GM23248 (cell line): ENCODE data around the gene ADPRM. TPM values are rescaled to one million over a fixed set of nuclear protein-coding genes. Genes with fewer than 3 reads are reported as not detected.

Experiments
- DNase-seq: peaks from one replicate; pipeline ENCODE4 v3.0.0-alpha.2; 2015
- H2AFZ ChIP-seq: fragments of 200-600 bp; sonication (generic); 2 replicates; pipeline ENCODE4 v1.6.1; 2016; ENCODE audit warnings: antibody characterized with exemption
- H3F3A ChIP-seq: fragments of 200-600 bp; sonication (generic); 2 replicates; pipeline ENCODE4 v1.6.1; 2016; ENCODE audit warnings: mild to moderate bottlenecking, antibody characterized with exemption, mixed run types; ENCODE audit not compliant: insufficient read depth
- H3K27ac ChIP-seq: fragments of 200-600 bp; sonication (generic); 2 replicates; pipeline ENCODE4 v1.5.1; 2016; ENCODE audit warnings: mild to moderate bottlenecking
- H3K27me3 ChIP-seq: fragments of 200-600 bp; sonication (generic); replicated peaks from 2 replicates; pipeline ENCODE4 v1.6.1; 2016; ENCODE audit warnings: mild to moderate bottlenecking; ENCODE audit not compliant: insufficient read depth
- H3K36me3 ChIP-seq: fragments of 200-600 bp; sonication (generic); 2 replicates; pipeline ENCODE4 v1.6.1; 2016; ENCODE audit warnings: low read depth, mild to moderate bottlenecking
- H3K4me1 ChIP-seq: fragments of 200-600 bp; sonication (generic); 2 replicates; pipeline ENCODE4 v1.6.1; 2016; ENCODE audit warnings: mild to moderate bottlenecking; ENCODE audit not compliant: insufficient read depth
- H3K4me2 ChIP-seq: fragments of 200-600 bp; sonication (generic); one replicate; pipeline ENCODE4 v1.6.1; 2016; ENCODE audit warnings: mild to moderate bottlenecking; ENCODE audit not compliant: unreplicated experiment
- H3K4me3 ChIP-seq: fragments of 200-600 bp; sonication (generic); 2 replicates; pipeline ENCODE4 v1.5.1; 2016; ENCODE audit warnings: mild to moderate bottlenecking
- H3K79me2 ChIP-seq: fragments of 200-600 bp; sonication (generic); 2 replicates; pipeline ENCODE4 v1.6.1; 2016; ENCODE audit warnings: mild to moderate bottlenecking; ENCODE audit not compliant: insufficient read depth
- H3K9ac ChIP-seq: fragments of 200-600 bp; sonication (generic); 2 replicates; pipeline ENCODE4 v1.6.1; 2016; ENCODE audit warnings: mild to moderate bottlenecking
- H3K9me2 ChIP-seq: fragments of 200-600 bp; sonication (generic); 2 replicates; pipeline ENCODE4 v1.6.1; 2016; ENCODE audit warnings: mixed run types, mild to moderate bottlenecking, moderate library complexity; ENCODE audit not compliant: insufficient read depth
- H3K9me3 ChIP-seq: fragments of 200-600 bp; sonication (generic); one replicate; pipeline ENCODE4 v1.6.1; 2017; ENCODE audit warnings: low read depth
- H4K20me1 ChIP-seq: fragments of 200-600 bp; sonication (generic); 2 replicates; pipeline ENCODE4 v1.6.0; 2016; ENCODE audit not compliant: insufficient read depth
- EZH2 ChIP-seq: fragments of 200-600 bp; sonication (generic); IDR thresholded peaks from 2 replicates; pipeline ENCODE4 v1.6.1; 2018; ENCODE audit warnings: antibody characterized with exemption, mild to moderate bottlenecking; ENCODE audit not compliant: insufficient read depth, poor library complexity, severe bottlenecking
- EZH2phosphoT487 ChIP-seq: fragments of 200-600 bp; sonication (generic); IDR thresholded peaks from 2 replicates; pipeline ENCODE4 v1.6.1; 2018; ENCODE audit warnings: antibody characterized with exemption, moderate library complexity, mild to moderate bottlenecking, low read depth; ENCODE audit not compliant: insufficient read depth
- WGBS, 2 experiments: methylation state at CpG; one replicate each; pipeline ENCODE4 v1.1.6; 2015 to 2017; ENCODE audit warnings: low lambda C conversion rate in 2 of 2, low coverage in 1 of 2; ENCODE audit errors: missing lambda C conversion rate in 2 of 2; 5-methylcytosine and 5-hydroxymethylcytosine counted together
- in situ Hi-C: fragments of 300-500 bp; cut with MboI; formaldehyde crosslinking; loops from 2 replicates; pipeline ENCODE4 v1.15.0; 2020
- polyA plus RNA-seq: library from polyadenylated mRNA; unstranded; fragments of >200 nt; fragmentation: Nextera tagmentation; extraction: Ambion mirVana; gene quantifications from 2 replicates; pipeline ENCODE4 v1.2.1, GENCODE V29; 2016
- total RNA-seq: library from RNA; depleted of rRNA; stranded (reverse); fragments of >200 nt; shearing (Covaris generic); gene quantifications from 2 replicates; pipeline ENCODE4 v1.2.3, GENCODE V29; 2014

ADPRM gene
- total and polyA plus RNA-seq, 2 experiments from 2014 or later = 15.4 to 16.1 TPM

GRCh38 chr17:10748531-10749181 lies 51.3 kb downstream of the ADPRM start:
- H3K4me3 ChIP-seq = no peak overlapping the region
- no peak overlapping the region for H3K4me2 ChIP-seq
- in situ Hi-C loops = no loop called here
- H3K27ac ChIP-seq = no peak overlapping the region
- TF ChIP-seq EZH2phosphoT487 (no peak), EZH2 (no peak)
- H3K4me1 ChIP-seq = peaks cover 18% of the 10 kb centered on the region
- WGBS, 2 experiments = 17 to 19% methylated on average over 9 of the region's 9 CpGs
- H4K20me1 ChIP-seq = no peaks in the 10 kb centered on the region
- H3F3A ChIP-seq = peaks cover 14% of the 10 kb centered on the region; the same call in 1 of the 2 replicates
- no peak overlapping the region for H3K9ac ChIP-seq
- H3K79me2 ChIP-seq = no peaks in the 10 kb centered on the region
- H3K9me2 ChIP-seq = no peaks in the 10 kb centered on the region
- H3K9me3 ChIP-seq = no peaks in the 10 kb centered on the region
- H3K36me3 ChIP-seq = no peaks in the 10 kb centered on the region
- no peak for DNase-seq
- no peak overlapping the region for H2AFZ ChIP-seq
- peaks cover 15% of the 10 kb centered on the region; the same call in 1 of the 2 replicates for H3K27me3 ChIP-seq

GRCh38 chr17:10750210-10750609 lies 52.8 kb downstream of the ADPRM start:
- in situ Hi-C loops = no loop called here

GRCh38 chr17:10751563-10751962 lies 54.2 kb downstream of the ADPRM start:
- Histone ChIP-seq H3K4me2 (no peak overlapping the region), H3K27me3 (peaks cover 15% of the 10 kb centered on the region; the same call in 1 of the 2 replicates), H3K9me2 (no peaks in the 10 kb centered on the region), H3K4me1 (no peaks in the 10 kb centered on the region), H3K79me2 (no peaks in the 10 kb centered on the region), H3K9ac (no peak overlapping the region), H3K36me3 (no peaks in the 10 kb centered on the region), H3F3A (no peaks in the 10 kb centered on the region), H3K27ac (no peak overlapping the region), H2AFZ (no peak overlapping the region), H3K4me3 (no peak overlapping the region), H3K9me3 (no peaks in the 10 kb centered on the region), H4K20me1 (no peaks in the 10 kb centered on the region)
- no peak for DNase-seq
- TF ChIP-seq EZH2phosphoT487 = no peak
- TF ChIP-seq EZH2 = no peak
- in situ Hi-C loops = no loop called here
- 81 to 82% methylated on average over 3 of the region's 3 CpGs for WGBS, 2 experiments

More at GRCh38 chr17:10750210-10750609, 52.8 kb downstream of the ADPRM start:
- H3K9ac ChIP-seq = no peak overlapping the region
- H3F3A ChIP-seq = peaks cover 5% of the 10 kb centered on the region; the same call in 1 of the 2 replicates
- no peaks in the 10 kb centered on the region for H3K36me3 ChIP-seq
- peaks cover 15% of the 10 kb centered on the region; the same call in 1 of the 2 replicates for H3K27me3 ChIP-seq
- H3K4me1 ChIP-seq = peaks cover 6% of the 10 kb centered on the region
- H3K9me2 ChIP-seq = no peaks in the 10 kb centered on the region
- H4K20me1 ChIP-seq = no peaks in the 10 kb centered on the region
- H3K4me3 ChIP-seq = no peak overlapping the region
- WGBS, 2 experiments = 93 to 96% methylated on average over 4 of the region's 4 CpGs
- H3K4me2 ChIP-seq = no peak overlapping the region
- H3K9me3 ChIP-seq = no peaks in the 10 kb centered on the region
- no peak for DNase-seq
- H2AFZ ChIP-seq = no peak overlapping the region
- TF ChIP-seq EZH2phosphoT487 (no peak), EZH2 (no peak)
- H3K27ac ChIP-seq = no peak overlapping the region
- H3K79me2 ChIP-seq = no peaks in the 10 kb centered on the region

GRCh38 chr17:10752696-10753095 lies 55.3 kb downstream of the ADPRM start:
- no peak for TF ChIP-seq EZH2
- TF ChIP-seq EZH2phosphoT487 = no peak
- in situ Hi-C loops = no loop called here

More at GRCh38 chr17:10752696-10753095, 55.3 kb downstream of the ADPRM start:
- Histone ChIP-seq H3K79me2 (no peaks in the 10 kb centered on the region), H3K9ac (no peak overlapping the region), H3K9me3 (no peaks in the 10 kb centered on the region), H3K27ac (no peak overlapping the region), H4K20me1 (no peaks in the 10 kb centered on the region), H3K4me2 (no peak overlapping the region), H3K36me3 (no peaks in the 10 kb centered on the region), H3K27me3 (peaks cover 9% of the 10 kb centered on the region; the same call in 1 of the 2 replicates), H3F3A (no peaks in the 10 kb centered on the region), H3K4me3 (no peak overlapping the region), H3K4me1 (no peaks in the 10 kb centered on the region), H3K9me2 (no peaks in the 10 kb centered on the region), H2AFZ (no peak overlapping the region)
- 73 to 75% methylated on average over 10 of the region's 10 CpGs for WGBS, 2 experiments
- DNase-seq = no peak
